HG02763 (cell line): ENCODE data around the gene RNASE4.
A peak's percentile ranks its signal among the peaks of the same experiment; 100 is the strongest.
"Not testable (repeated sequence)": the region's sequence is repeated elsewhere in the genome, so short reads cannot be mapped to it uniquely, and the experiment has no call there.

ENCODE experiments used
- ATAC-seq: cut with Tn5 transposase; IDR thresholded peaks from one replicate; pipeline ENCODE4 v1.9.1; 2021; ENCODE audit warnings: mild to moderate bottlenecking, moderate library complexity; ENCODE audit not compliant: unreplicated experiment

RNASE4 gene

GRCh38 chr14:20683891-20684661 lies at the start of gene RNASE4:
TSS of gene RNASE4 (plus strand) at chr14:20684560. CDS start at chr14:20699372, 14,812 bp downstream.
- ATAC-seq: peak; percentile 23

GRCh38 chr14:20641591-20641990 lies 42.8 kb upstream of the RNASE4 start, which contains the start of gene OR6S1:
TSS of gene OR6S1 (minus strand) at chr14:20641691. CDS start at chr14:20641691, 0 bp downstream.
- no peak for ATAC-seq

GRCh38 chr14:20642182-20642581 lies 42.2 kb upstream of the RNASE4 start:
- ATAC-seq: no peak

- not testable (repeated sequence) for ATAC-seq
Observed at GRCh38 chr14:20642755-20643154, 41.6 kb upstream of the RNASE4 start.

GRCh38 chr14:20644520-20644919 lies 39.8 kb upstream of the RNASE4 start:
- no peak for ATAC-seq

- no peak for ATAC-seq
Observed at GRCh38 chr14:20645481-20645880, 38.9 kb upstream of the RNASE4 start.

GRCh38 chr14:20652996-20653975 lies 31.1 kb upstream of the RNASE4 start:
- ATAC-seq: no peak

- ATAC-seq: no peak
Observed at GRCh38 chr14:20655851-20656250, 28.5 kb upstream of the RNASE4 start.

GRCh38 chr14:20656274-20656673 lies 28.1 kb upstream of the RNASE4 start:
- ATAC-seq: no peak

- no peak for ATAC-seq
Observed at GRCh38 chr14:20657216-20658211, 26.8 kb upstream of the RNASE4 start.

- no peak for ATAC-seq
Observed at GRCh38 chr14:20658246-20658645, 26.1 kb upstream of the RNASE4 start.

GRCh38 chr14:20659336-20659735 lies 25.0 kb upstream of the RNASE4 start:
- ATAC-seq: no peak

GRCh38 chr14:20659813-20660395 lies 24.5 kb upstream of the RNASE4 start:
- ATAC-seq: no peak

- ATAC-seq: no peak
Observed at GRCh38 chr14:20661197-20661596, 23.2 kb upstream of the RNASE4 start.

- peak; percentile 52 for ATAC-seq
Observed at GRCh38 chr14:20662968-20663732, 21.2 kb upstream of the RNASE4 start.

- ATAC-seq: not testable (repeated sequence)
Observed at GRCh38 chr14:20666400-20666961, 17.9 kb upstream of the RNASE4 start.

GRCh38 chr14:20667957-20668356 lies 16.4 kb upstream of the RNASE4 start:
- peak; percentile 80 for ATAC-seq

GRCh38 chr14:20668969-20669368 lies 15.4 kb upstream of the RNASE4 start:
- ATAC-seq: no peak
